Panc1 (cell line): Measurements from ENCODE around the gene SCYL3.

Source experiments
- POLR2AphosphoS5 ChIP-seq: IDR thresholded peaks from 2 replicates; pipeline ENCODE4 v1.6.1; 2012; ENCODE audit warnings: mild to moderate bottlenecking, low read depth, low read length, moderate library complexity
- SIN3A ChIP-seq: IDR thresholded peaks from 2 replicates; pipeline ENCODE4 v1.6.1; 2012; ENCODE audit warnings: low read depth, mild to moderate bottlenecking, low read length, moderate library complexity, borderline replicate concordance; ENCODE audit not compliant: insufficient read depth
- TF ChIP-seq, protein P1 (sequence below): fragments of 450-650 bp; IDR thresholded peaks from 2 replicates; pipeline ENCODE4 v1.5.1; 2017; ENCODE audit warnings: mild to moderate bottlenecking
- TF ChIP-seq, protein P2 (sequence below), 2 experiments: IDR thresholded peaks; 2 replicates each; pipeline ENCODE4 v1.6.1; 2011 to 2012; ENCODE audit warnings: low read depth in 2 of 2, control low read depth in 1 of 2, low read length in 1 of 2, mild to moderate bottlenecking in 1 of 2, moderate library complexity in 1 of 2; ENCODE audit not compliant: insufficient read depth in 1 of 2

- TF ChIP-seq POLR2AphosphoS5 (no peak), SIN3A (no peak)
- TF ChIP-seq, protein P1, sequence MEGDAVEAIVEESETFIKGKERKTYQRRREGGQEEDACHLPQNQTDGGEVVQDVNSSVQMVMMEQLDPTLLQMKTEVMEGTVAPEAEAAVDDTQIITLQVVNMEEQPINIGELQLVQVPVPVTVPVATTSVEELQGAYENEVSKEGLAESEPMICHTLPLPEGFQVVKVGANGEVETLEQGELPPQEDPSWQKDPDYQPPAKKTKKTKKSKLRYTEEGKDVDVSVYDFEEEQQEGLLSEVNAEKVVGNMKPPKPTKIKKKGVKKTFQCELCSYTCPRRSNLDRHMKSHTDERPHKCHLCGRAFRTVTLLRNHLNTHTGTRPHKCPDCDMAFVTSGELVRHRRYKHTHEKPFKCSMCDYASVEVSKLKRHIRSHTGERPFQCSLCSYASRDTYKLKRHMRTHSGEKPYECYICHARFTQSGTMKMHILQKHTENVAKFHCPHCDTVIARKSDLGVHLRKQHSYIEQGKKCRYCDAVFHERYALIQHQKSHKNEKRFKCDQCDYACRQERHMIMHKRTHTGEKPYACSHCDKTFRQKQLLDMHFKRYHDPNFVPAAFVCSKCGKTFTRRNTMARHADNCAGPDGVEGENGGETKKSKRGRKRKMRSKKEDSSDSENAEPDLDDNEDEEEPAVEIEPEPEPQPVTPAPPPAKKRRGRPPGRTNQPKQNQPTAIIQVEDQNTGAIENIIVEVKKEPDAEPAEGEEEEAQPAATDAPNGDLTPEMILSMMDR = no peak
- TF ChIP-seq, protein P2, sequence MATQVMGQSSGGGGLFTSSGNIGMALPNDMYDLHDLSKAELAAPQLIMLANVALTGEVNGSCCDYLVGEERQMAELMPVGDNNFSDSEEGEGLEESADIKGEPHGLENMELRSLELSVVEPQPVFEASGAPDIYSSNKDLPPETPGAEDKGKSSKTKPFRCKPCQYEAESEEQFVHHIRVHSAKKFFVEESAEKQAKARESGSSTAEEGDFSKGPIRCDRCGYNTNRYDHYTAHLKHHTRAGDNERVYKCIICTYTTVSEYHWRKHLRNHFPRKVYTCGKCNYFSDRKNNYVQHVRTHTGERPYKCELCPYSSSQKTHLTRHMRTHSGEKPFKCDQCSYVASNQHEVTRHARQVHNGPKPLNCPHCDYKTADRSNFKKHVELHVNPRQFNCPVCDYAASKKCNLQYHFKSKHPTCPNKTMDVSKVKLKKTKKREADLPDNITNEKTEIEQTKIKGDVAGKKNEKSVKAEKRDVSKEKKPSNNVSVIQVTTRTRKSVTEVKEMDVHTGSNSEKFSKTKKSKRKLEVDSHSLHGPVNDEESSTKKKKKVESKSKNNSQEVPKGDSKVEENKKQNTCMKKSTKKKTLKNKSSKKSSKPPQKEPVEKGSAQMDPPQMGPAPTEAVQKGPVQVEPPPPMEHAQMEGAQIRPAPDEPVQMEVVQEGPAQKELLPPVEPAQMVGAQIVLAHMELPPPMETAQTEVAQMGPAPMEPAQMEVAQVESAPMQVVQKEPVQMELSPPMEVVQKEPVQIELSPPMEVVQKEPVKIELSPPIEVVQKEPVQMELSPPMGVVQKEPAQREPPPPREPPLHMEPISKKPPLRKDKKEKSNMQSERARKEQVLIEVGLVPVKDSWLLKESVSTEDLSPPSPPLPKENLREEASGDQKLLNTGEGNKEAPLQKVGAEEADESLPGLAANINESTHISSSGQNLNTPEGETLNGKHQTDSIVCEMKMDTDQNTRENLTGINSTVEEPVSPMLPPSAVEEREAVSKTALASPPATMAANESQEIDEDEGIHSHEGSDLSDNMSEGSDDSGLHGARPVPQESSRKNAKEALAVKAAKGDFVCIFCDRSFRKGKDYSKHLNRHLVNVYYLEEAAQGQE (IDR thresholded peaks at IDR 0.05; ENCODE audit: insufficient read depth in 1 of 2, low read depth in 2 of 2, low read length in 1 of 2) = no peak
Observed at GRCh38 chr1:169829671-169830070, 64.0 kb downstream of the SCYL3 start.
